ENCODE data around the gene NKRF.

DNA sequence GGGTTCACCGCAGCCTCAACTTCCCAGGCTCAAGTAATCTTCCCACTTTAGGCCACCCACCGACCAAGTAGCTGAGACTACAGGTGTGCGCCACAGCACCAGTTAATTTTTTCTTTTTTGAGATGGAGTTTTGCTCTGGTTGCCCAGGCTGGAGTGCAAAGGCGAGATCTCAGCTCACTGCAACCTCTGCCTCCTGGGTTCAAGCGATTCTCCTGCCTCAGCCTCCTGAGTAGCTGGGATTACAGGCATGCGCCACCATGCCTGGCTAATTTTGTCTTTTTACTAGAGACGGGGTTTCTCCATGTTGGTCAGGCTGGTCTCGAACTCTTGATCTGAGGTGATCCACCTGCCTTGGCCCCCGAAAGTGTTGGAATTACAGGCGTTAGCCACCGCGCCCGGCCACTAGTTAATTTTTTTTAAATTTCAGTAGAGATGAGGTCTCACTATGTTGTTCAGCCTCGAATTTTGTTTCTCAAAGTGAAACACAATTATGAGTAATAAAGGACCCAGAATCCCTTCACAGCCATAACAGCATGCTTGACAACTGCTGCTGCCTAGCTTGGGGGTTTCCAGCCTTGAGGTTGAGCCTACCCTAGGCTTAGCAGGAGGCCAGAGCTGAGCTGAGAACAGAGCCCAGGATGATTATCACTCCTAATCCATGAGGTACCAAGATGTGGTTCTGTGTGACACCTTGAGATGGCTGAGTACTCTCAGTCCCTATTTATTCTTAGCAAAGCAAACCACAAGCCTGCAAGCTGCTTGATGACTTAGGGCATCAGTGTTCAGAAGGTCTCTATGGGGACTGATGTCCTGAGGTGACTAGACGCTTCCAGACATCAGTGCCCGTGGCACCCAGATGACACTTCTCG is 41.6 kb upstream of the NKRF start:
- TF ChIP-seq, protein P1, sequence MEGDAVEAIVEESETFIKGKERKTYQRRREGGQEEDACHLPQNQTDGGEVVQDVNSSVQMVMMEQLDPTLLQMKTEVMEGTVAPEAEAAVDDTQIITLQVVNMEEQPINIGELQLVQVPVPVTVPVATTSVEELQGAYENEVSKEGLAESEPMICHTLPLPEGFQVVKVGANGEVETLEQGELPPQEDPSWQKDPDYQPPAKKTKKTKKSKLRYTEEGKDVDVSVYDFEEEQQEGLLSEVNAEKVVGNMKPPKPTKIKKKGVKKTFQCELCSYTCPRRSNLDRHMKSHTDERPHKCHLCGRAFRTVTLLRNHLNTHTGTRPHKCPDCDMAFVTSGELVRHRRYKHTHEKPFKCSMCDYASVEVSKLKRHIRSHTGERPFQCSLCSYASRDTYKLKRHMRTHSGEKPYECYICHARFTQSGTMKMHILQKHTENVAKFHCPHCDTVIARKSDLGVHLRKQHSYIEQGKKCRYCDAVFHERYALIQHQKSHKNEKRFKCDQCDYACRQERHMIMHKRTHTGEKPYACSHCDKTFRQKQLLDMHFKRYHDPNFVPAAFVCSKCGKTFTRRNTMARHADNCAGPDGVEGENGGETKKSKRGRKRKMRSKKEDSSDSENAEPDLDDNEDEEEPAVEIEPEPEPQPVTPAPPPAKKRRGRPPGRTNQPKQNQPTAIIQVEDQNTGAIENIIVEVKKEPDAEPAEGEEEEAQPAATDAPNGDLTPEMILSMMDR (IDR thresholded peaks at IDR 0.05; ENCODE audit: low read depth, low read length, poor library complexity, severe bottlenecking), result no peak
- no peak for TF ChIP-seq EZH2phosphoT487 (IDR thresholded peaks at IDR 0.05; ENCODE audit: borderline replicate concordance, low read length)

Measured in DOHH2 (cell line).